NCI-H2107 (cell line): ENCODE results near the gene KLHL29.
"Not testable (repeated sequence)": the region's sequence is repeated elsewhere in the genome, so short reads cannot be mapped to it uniquely, and the experiment has no call there.

Experiments used
- DNase-seq: peaks from one replicate; lab custom pipeline; 2025; lab: John Stamatoyannopoulos, UW

Gene KLHL29

GRCh38 chr2:23384551-23385343, at the start of gene KLHL29:
Gene KLHL29, plus strand, starts transcription at chr2:23385179. Its CDS starts 177,018 bp downstream, at chr2:23562197.
- no peak for DNase-seq

- no peak for DNase-seq
Measured at GRCh38 chr2:23335550-23335949, 49.4 kb upstream of the KLHL29 start.

GRCh38 chr2:23342075-23342474, 42.9 kb upstream of the KLHL29 start:
- no peak for DNase-seq

GRCh38 chr2:23346029-23346428, 39.0 kb upstream of the KLHL29 start:
- no peak for DNase-seq

GRCh38 chr2:23346781-23347180, 38.2 kb upstream of the KLHL29 start:
- no peak for DNase-seq

GRCh38 chr2:23347471-23348092, 37.4 kb upstream of the KLHL29 start:
- DNase-seq, result no peak

DNA sequence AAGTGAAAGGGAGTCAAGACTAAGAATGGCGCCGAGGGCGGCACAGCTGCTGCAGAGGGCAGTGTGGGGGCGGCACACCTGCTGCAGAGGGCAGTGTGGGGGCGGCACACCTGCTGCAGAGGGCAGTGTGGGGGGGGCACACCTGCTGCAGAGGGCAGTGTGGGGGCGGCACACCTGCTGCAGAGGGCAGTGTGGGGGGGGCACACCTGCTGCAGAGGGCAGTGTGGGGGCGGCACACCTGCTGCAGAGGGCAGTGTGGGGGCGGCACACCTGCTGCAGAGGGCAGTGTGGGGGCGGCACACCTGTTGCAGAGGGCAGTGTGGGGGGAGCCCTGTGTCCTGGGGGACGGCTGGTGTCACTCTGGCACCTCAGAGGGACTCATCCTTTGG, 36.9 kb upstream of the KLHL29 start:
- not testable (repeated sequence) for DNase-seq

GRCh38 chr2:23349508-23349907, 35.5 kb upstream of the KLHL29 start:
- no peak for DNase-seq

GRCh38 chr2:23350041-23350791, 34.8 kb upstream of the KLHL29 start:
- no peak for DNase-seq

GRCh38 chr2:23350792-23351355, 34.1 kb upstream of the KLHL29 start:
- no peak for DNase-seq

DNA sequence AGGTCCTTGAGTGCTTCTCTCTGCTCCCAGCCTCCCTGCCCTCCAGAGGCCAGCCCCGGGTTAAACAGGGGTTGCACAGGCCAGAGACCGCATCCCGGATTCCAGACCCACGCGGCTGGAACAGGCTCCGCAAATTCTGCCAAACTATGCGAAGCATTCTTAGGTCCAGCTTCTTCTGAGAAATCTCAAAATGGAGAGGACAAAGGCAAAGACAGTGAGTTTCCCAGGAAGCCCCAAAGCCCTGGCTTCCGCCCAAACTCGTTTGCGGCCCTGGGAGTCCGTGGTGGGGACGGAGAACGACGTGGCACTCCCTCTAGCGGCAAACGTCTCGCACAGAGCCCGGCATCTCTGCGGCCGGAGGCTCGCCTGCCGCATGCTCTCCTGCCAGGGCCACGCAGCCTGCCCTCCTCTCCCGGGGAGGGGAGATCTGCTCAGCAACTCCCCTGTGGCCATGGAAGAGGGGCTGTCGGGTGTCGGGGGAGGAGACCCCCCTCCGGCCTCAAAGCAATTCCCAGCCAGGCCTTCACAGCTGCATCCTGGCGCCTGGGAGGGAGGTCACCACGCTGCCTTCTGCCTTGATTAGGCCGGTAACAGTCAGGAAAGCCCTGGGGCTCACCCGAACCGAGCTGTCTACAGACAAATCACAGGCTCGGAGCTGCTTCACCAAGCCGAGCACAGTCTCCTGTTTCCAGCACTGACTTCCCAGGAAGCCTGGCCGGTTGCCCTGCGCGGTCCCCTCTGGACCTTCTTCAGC, 33.4 kb upstream of the KLHL29 start:
- DNase-seq, result peak; percentile 10

DNA sequence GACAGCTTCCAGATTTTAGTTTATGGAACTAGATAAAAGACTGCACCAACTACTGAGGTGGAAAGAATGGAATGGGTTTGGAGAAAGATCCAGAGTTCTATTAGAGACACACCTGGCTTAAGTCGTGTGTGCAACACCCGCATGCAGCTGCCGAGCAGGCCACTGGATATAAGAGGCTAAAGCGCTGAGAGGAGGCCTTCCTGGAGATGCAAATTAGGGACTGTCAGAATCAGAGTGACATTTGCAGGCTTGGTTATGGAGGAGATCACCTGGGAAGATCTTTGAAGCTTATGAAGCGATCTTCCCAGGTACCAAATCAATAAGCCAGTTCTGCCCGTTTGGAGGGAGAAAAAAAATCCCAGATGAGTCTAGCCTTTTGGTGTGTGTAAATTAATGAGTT, 30.4 kb upstream of the KLHL29 start:
- DNase-seq, result no peak

- no peak for DNase-seq
Measured at GRCh38 chr2:23355001-23355400, 30.0 kb upstream of the KLHL29 start.

GRCh38 chr2:23356711-23357110, 28.3 kb upstream of the KLHL29 start:
- DNase-seq, result no peak

GRCh38 chr2:23359631-23360567, 25.1 kb upstream of the KLHL29 start:
- DNase-seq, result no peak

GRCh38 chr2:23360571-23361125, 24.3 kb upstream of the KLHL29 start:
- DNase-seq, result no peak

DNA sequence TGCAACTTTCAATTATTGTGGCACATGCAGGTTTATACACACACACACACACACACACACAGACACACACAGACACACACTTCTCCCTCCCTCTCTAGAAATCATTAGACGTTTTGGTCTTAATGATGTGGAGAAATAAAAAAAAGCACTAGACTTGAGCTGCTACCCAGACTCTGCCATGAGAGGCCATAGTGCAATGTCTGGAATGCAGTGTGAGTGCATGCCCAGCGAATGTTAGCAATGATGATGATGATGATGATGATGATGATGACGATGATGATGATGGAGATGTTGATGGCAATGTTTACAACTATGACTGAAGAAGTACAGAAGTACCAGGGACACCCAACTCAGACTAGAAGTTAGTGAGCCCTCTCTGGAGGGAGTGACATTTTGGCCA, 23.8 kb upstream of the KLHL29 start:
- no peak for DNase-seq

DNA sequence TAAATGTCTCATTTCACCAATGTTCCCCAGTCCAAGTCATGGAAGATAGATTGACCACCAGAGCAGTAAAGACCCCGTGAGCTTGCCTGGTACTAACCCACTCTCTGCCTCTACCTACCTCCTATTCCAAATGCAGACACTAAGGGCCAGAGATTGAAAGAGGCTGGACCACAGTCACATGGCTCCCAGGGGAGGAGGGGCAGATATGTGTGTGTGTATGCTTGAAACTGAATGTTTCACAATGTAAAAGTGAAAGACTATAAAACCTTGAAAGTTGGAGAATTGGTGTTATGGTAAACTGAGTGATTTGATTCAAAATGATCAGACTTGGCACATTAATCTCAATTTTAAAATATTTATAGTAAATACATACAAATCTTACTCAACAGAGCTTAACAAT, 21.7 kb upstream of the KLHL29 start:
- no peak for DNase-seq

- DNase-seq, result no peak
Measured at GRCh38 chr2:23363831-23364230, 21.1 kb upstream of the KLHL29 start.

DNA sequence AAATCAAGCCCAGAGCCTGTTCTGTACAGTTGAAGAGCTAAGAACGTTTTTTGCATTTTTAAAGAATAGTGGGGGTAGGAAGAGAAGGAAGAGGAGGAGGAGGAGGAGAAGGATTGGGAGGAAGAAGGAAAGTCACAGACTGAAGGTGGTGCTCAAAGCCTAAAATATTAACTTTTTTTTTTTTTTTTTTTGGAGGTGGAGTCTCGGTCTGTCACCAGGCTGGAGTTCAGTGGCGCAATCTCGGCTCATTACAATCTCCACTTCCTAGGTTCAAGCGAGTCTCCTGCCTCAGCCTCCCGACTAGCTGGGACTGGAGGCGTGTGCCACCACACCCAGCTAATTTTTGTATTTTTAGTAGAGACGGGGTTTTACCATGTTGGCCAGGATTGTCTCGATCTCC, 18.3 kb upstream of the KLHL29 start:
- DNase-seq, result no peak
